Body of pancreas (tissue), 4 donors: ENCODE results near the gene TLDC2.

ENCODE experiments used
- CTCF ChIP-seq, 7 experiments: fragments of 450-650 bp in 4 of 7; fragments of 200-600 bp in 3 of 7; sonication (generic) in 3 of 7; IDR thresholded peaks; one replicate each; pipeline ENCODE4 v1.5.1; 2016 to 2019; ENCODE audit warnings: antibody characterized with exemption in 7 of 7
- POLR2A ChIP-seq, 3 donors: fragments of 450-650 bp; IDR thresholded peaks; one replicate each; pipeline ENCODE4 v1.6.1; 2016; ENCODE audit warnings: antibody characterized with exemption in 3 of 3, mild to moderate bottlenecking in 2 of 3

- TF ChIP-seq CTCF (IDR thresholded peaks at IDR 0.05) (no peak), POLR2A (IDR thresholded peaks at IDR 0.05) (peak in 2 of 3 donors; percentile 32 to 43)
Observed at GRCh38 chr20:36861875-36862801, 13.8 kb upstream of the TLDC2 start.
